NOMO-1 treated with dmso at 0.1 percent for 144 hours (cell line): ENCODE data around the gene TMEM229B.

Source experiments
- DNase-seq: peaks from one replicate; lab custom pipeline; 2025; ENCODE audit not compliant: unreplicated experiment; lab: John Stamatoyannopoulos, UW

The TMEM229B gene

GRCh38 chr14:67426161-67426560 lies 62.4 kb downstream of the TMEM229B start:
- no peak for DNase-seq

- DNase-seq: no peak
Observed at GRCh38 chr14:67425608-67426007, 62.9 kb downstream of the TMEM229B start.

- DNase-seq: no peak
Observed at GRCh38 chr14:67424539-67424938, 64.0 kb downstream of the TMEM229B start.

GRCh38 chr14:67423424-67423823 lies 65.1 kb downstream of the TMEM229B start:
- DNase-seq: peak; percentile 11

GRCh38 chr14:67421356-67422224 lies 66.9 kb downstream of the TMEM229B start:
- DNase-seq: no peak
